Stimulated activated CD4-positive, alpha-beta T cell treated with anti-CD3 and anti-CD28 coated beads, Interleukin-1b, Interleukin-23, amount 100 ng/mL, for 24 hours (primary cell): ENCODE measurements around the gene KRTAP5-9.
"Not testable (repeated sequence)": the region's sequence is repeated elsewhere in the genome, so short reads cannot be mapped to it uniquely, and the experiment has no call there.

Experiments used
- DNase-seq, 4 experiments: peaks; one replicate each; pipeline ENCODE4 v3.0.0-alpha.2; 2020; ENCODE audit warnings: low read depth in 4 of 4, low spot score in 1 of 4

Gene KRTAP5-9

GRCh38 chr11:71532036-71532610, 16.1 kb upstream of the KRTAP5-9 start:
- DNase-seq: no peak

GRCh38 chr11:71534711-71535608, 13.3 kb upstream of the KRTAP5-9 start:
- DNase-seq: not testable (repeated sequence)

GRCh38 chr11:71535825-71536224, 12.4 kb upstream of the KRTAP5-9 start:
- no peak for DNase-seq

- DNase-seq: no peak
These were observed 10.7 kb upstream of the KRTAP5-9 start for GRCh38 chr11:71537537-71537936.

GRCh38 chr11:71537977-71538665, 10.1 kb upstream of the KRTAP5-9 start, which contains the start of gene KRTAP5-8:
Gene KRTAP5-8 (plus strand): TSS chr11:71538025. CDS start chr11:71538056, 31 bp downstream.
- DNase-seq: not testable (repeated sequence)

- DNase-seq: no peak
These were observed 9.6 kb upstream of the KRTAP5-9 start for GRCh38 chr11:71538666-71538990.

- no peak for DNase-seq
These were observed 9.2 kb upstream of the KRTAP5-9 start for GRCh38 chr11:71539017-71539416.

- DNase-seq: not testable (repeated sequence)
These were observed 8.2 kb upstream of the KRTAP5-9 start for GRCh38 chr11:71539971-71540370.

- not testable (repeated sequence) for DNase-seq
These were observed 7.5 kb upstream of the KRTAP5-9 start for GRCh38 chr11:71540521-71541304.

- DNase-seq: no peak
These were observed 5.8 kb upstream of the KRTAP5-9 start for GRCh38 chr11:71542382-71542781.

- DNase-seq: no peak
These were observed 5.1 kb upstream of the KRTAP5-9 start for GRCh38 chr11:71542879-71543777.

- DNase-seq: no peak
These were observed 4.4 kb upstream of the KRTAP5-9 start for GRCh38 chr11:71543866-71544265.

GRCh38 chr11:71544525-71545214, 3.5 kb upstream of the KRTAP5-9 start:
- no peak for DNase-seq

GRCh38 chr11:71545405-71545966, 2.7 kb upstream of the KRTAP5-9 start:
- DNase-seq: no peak

- DNase-seq: no peak
These were observed 514 bp downstream of the KRTAP5-9 start for GRCh38 chr11:71548716-71549151.

GRCh38 chr11:71551711-71552110, 3.5 kb downstream of the KRTAP5-9 start:
- DNase-seq: no peak

- DNase-seq: no peak
These were observed 6.8 kb downstream of the KRTAP5-9 start for GRCh38 chr11:71554996-71555395.

GRCh38 chr11:71555508-71555907, 7.3 kb downstream of the KRTAP5-9 start:
- DNase-seq: no peak

GRCh38 chr11:71556018-71556417, 7.8 kb downstream of the KRTAP5-9 start:
- DNase-seq: no peak
